ENCODE measurements around the gene GRID2. TPM values are rescaled to one million over a fixed set of nuclear protein-coding genes. Genes with fewer than 3 reads are reported as not detected.
"Not testable (repeated sequence)": the region's sequence is repeated elsewhere in the genome, so short reads cannot be mapped to it uniquely, and the experiment has no call there.

Gene GRID2
- total RNA-seq, 3 donors from 2014 or later: 0.44 TPM; not detected in 2

DNA sequence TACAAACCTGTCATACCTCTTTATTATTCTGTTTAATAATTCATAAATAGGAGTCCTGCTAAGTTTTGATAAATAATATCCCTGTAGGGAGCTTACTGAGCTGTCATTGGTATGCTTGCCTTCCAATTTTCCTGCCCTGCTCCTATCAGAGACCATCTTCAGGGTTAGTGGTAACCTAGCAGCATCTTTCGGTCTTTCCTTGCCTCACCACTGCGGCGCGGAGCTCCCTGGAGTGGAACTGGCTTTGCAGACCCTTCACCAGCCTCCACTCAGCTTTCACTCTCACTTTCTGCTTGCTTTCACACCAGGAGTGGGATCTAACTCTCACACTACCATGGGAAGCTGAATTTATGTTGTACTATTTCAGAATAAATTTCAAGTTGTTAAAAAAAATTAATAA is 1043.1 kb downstream of the GRID2 start:
- intact Hi-C loops (cut with DNase I, micrococcal nuclease): loop anchor here in 1 of 2 donors (10.0 kb wide), 1 partner anchor 798 kb away; no protein-coding TSS in a partner anchor
- ATAC-seq: no peak
- Histone ChIP-seq H3K9me3 (no peaks in the 10 kb centered on the region), H3K4me1 (ENCODE audit: low read depth) (no peaks in the 10 kb centered on the region), H3K4me3 (no peak overlapping the region), H3K36me3 (ENCODE audit: low read depth) (no peaks in the 10 kb centered on the region)
- TF ChIP-seq, protein P1, sequence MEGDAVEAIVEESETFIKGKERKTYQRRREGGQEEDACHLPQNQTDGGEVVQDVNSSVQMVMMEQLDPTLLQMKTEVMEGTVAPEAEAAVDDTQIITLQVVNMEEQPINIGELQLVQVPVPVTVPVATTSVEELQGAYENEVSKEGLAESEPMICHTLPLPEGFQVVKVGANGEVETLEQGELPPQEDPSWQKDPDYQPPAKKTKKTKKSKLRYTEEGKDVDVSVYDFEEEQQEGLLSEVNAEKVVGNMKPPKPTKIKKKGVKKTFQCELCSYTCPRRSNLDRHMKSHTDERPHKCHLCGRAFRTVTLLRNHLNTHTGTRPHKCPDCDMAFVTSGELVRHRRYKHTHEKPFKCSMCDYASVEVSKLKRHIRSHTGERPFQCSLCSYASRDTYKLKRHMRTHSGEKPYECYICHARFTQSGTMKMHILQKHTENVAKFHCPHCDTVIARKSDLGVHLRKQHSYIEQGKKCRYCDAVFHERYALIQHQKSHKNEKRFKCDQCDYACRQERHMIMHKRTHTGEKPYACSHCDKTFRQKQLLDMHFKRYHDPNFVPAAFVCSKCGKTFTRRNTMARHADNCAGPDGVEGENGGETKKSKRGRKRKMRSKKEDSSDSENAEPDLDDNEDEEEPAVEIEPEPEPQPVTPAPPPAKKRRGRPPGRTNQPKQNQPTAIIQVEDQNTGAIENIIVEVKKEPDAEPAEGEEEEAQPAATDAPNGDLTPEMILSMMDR (IDR thresholded peaks at IDR 0.05): no peak
- no peak for DNase-seq

DNA sequence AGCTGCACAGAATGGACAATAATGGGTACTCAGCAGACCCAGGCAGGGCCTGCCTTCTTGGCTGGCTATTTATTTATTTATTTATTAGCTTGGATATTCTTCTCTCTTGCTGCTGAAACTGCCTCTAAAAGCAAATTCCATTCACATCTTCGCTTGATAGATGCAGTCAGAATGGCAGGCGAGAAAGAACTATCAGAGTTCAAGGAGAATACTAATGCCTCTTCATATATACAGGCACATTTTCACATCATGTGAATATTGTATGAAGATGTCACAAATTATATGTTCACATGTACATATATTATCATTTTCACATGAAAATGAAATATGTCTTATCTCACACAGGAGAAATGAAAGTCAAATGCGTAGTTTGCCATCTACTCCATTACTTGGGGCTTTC is 1045.1 kb downstream of the GRID2 start:
- DNase-seq: no peak
- H3K4me3 ChIP-seq: no peak overlapping the region
- intact Hi-C loops (cut with DNase I, micrococcal nuclease): loop anchor here in 1 of 2 donors (10.0 kb wide), 1 partner anchor 796 kb away; no protein-coding TSS in a partner anchor
- no peaks in the 10 kb centered on the region for H3K9me3 ChIP-seq
- ATAC-seq: no peak
- H3K4me1 ChIP-seq (ENCODE audit: low read depth): no peaks in the 10 kb centered on the region
- no peaks in the 10 kb centered on the region for H3K36me3 ChIP-seq (ENCODE audit: low read depth)
- TF ChIP-seq, protein P1 (IDR thresholded peaks at IDR 0.05): no peak

DNA sequence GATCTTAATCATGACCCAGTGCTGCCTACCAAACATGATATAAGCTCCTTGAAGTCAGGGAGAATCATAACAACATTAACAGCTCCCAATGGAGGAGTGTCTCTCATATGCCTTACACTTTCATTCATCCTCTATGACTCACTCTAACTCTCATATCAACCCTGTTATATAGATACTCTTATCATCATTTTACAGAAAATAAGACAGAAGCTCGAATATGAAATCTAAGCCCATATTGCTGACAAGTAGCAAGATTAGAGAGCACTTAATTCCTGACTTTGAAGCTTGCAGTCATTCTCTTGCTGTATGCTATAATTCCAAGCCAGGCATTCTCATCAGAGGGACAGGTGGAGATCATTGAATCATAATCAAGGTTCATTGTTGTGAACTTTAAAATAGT is 1048.1 kb downstream of the GRID2 start:
- Histone ChIP-seq H3K9me3 (no peaks in the 10 kb centered on the region), H3K4me3 (no peak overlapping the region), H3K36me3 (ENCODE audit: low read depth) (no peaks in the 10 kb centered on the region), H3K4me1 (ENCODE audit: low read depth) (no peaks in the 10 kb centered on the region)
- intact Hi-C loops (cut with DNase I, micrococcal nuclease): no loop called here
- ATAC-seq: no peak
- TF ChIP-seq, protein P1 (IDR thresholded peaks at IDR 0.05): no peak
- no peak for DNase-seq

DNA sequence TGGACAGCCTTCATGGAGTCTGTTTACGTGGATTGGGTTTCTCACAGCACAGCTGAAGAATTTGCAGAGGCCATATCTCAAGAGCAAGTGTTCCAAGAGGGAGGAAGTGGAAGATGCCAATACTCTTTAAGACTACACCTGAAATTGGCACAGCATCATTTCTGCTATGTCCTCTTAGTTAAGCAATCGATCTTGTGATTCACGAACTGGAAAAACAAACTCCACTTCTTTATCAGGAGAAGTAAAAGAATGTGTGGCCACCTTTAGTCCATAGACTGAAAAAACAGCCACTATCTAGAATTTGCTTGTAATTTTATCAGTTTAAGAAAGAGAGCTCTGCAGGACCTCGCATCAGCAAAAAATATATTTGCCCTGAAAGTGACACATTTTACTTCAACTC is 1051.6 kb downstream of the GRID2 start:
- Histone ChIP-seq H3K4me1 (ENCODE audit: low read depth) (no peaks in the 10 kb centered on the region), H3K9me3 (no peaks in the 10 kb centered on the region), H3K36me3 (ENCODE audit: low read depth) (no peaks in the 10 kb centered on the region), H3K4me3 (no peak overlapping the region)
- intact Hi-C loops (cut with DNase I, micrococcal nuclease): no loop called here
- no peak for ATAC-seq
- TF ChIP-seq, protein P1 (IDR thresholded peaks at IDR 0.05): no peak
- DNase-seq: no peak

DNA sequence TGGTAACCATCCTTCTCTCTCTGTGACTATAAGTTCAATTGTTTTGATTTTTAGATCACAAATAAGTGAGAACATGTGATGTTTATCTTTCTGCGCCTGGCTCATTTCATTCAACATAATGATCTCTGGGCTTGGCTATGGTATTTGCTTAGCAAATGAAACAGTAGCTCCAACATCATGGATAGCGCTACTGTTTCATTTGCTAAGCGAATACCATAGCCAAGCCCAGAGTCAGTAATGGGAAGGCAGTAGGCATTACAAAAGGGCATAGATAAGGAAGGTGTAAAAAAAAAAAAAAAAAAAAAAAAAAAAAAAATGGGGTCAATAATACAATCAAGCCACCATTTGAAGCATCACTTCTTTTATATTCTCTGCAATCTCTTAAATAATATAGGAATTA is 1055.8 kb downstream of the GRID2 start:
- TF ChIP-seq, protein P1 (IDR thresholded peaks at IDR 0.05): no peak
- ATAC-seq (no peak), DNase-seq (no peak)
- Histone ChIP-seq H3K4me3 (no peak overlapping the region), H3K4me1 (ENCODE audit: low read depth) (no peaks in the 10 kb centered on the region), H3K36me3 (ENCODE audit: low read depth) (no peaks in the 10 kb centered on the region), H3K9me3 (no peaks in the 10 kb centered on the region)
- intact Hi-C loops (cut with DNase I, micrococcal nuclease): no loop called here

DNA sequence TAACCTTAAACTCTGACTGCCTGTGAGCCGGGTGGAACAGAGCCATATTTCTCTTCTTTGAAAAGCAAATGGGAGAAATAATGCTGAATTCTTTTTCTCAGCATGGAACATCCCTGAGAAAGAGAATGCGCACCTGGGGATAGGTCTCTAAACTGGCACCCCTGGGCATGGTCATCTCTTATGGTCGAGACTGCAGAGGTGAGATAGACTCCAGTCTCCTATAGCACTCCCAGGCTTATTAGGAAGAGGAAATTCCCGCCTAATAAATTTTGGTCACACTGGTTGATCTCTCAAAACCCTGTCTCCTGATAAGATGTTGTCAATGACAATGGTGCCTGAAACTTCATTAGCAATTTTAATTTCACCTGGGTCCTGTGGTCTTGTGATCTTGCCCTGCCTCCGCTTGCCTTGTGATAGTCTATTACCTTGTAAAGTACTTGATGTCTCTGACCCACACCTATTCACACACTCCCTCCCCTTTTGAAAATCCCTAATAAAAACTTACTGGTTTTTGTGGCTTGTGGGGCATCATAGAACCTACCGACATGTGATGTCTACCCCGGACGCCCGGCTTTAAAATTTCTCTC is 1062.5 kb downstream of the GRID2 start:
- H3K9me3 ChIP-seq; ATAC-seq; H3K4me3 ChIP-seq; DNase-seq; H3K4me1 ChIP-seq (ENCODE audit: low read depth); intact Hi-C loops (cut with DNase I, micrococcal nuclease); H3K36me3 ChIP-seq (ENCODE audit: low read depth): not testable (repeated sequence)

Measured in mucosa of descending colon (tissue), 3 donors.